ENCODE data around the gene WNT9B.

Gene WNT9B

GRCh38 chr17:46885415-46886309 lies 34.3 kb downstream of the WNT9B start:
- DNase-seq = no peak

- DNase-seq = no peak
Measured at GRCh38 chr17:46886310-46886663, 34.9 kb downstream of the WNT9B start.

DNA sequence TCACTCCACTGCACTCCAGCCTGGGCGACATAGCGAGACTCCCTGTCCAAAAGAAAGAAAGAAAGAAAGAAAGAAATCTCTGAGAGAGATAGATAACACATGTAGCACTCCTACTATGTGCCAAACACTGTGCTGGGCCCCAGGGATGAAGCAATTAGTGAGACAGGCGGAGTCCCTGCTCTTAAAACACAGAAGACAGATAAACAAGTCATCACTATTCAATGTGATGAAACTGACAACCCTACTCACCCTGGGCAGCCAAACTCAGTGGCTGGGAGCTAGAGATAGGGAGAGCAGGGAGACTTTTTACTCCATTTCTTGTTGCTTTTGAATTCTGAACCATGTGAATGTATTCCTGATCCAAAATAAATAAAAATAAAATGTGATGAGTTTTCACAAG lies 36.3 kb downstream of the WNT9B start:
- no peak for DNase-seq

GRCh38 chr17:46888727-46889126 lies 37.3 kb downstream of the WNT9B start:
- DNase-seq = no peak

DNA sequence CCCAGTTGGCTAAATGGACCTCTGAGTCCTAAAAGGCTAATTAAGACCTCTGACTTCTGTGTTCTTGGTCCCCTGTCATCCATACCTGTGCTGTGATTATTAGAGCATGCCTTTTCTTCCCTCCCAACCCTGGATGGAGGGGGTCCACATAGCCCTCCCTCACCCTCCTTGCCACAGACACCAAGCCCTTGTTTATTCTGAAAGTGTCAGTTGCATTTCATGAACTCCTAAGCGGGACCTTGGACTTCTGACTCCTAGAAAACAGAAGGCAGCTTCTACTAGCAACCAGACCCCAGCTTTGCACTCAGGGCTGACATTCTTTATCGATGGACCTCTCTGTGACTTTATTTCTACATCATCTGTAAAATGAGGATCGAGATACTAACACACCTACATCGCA lies 38.1 kb downstream of the WNT9B start:
- no peak for DNase-seq

DNA sequence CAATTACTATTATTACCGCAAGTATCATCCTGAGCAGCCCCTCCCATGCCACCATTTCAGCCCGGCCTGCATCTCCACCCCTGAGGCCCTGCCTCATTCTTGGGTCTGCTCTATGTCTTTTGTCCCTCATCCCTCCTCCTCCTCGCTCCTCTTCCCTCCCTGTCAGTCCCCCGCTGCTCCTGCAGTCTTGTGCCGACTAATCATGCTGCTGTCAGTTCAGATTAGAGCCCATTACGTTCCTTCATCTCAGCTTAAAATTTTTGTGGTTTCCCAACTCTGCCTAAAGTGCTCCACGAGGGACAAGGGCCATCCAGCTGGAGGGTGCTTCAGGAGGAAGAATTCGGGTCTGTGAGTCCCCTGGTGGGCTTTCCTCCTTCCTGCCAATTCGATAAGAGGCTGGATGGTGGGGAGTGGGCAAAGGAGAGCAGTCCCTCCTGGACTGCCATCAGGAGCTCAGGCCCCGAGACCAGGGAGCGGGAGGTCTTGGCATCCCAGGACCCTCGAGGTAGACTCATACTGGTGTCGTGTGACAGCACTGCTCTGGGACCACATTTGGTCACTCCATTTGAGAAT lies 38.7 kb downstream of the WNT9B start:
- DNase-seq = no peak

DNA sequence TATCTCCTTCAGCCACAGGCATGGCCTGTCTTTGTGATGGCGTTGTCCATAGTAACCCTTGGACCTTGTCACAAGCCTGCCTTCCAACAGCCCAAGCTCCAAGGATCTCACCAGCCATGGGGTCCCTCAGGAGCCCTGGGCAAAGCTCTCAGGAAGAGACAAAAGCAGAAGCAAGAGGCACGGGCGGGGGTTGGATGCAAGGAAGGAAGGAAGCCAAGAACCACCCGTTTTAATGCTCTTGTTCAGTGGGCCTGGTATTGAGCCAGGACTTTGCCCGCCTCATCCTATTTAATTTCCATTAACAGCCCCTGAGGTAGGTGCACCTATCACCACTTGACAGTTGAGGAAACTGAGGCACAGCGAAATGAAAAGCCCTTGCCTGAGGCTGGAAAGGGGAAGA lies 39.3 kb downstream of the WNT9B start:
- no peak for DNase-seq

DNA sequence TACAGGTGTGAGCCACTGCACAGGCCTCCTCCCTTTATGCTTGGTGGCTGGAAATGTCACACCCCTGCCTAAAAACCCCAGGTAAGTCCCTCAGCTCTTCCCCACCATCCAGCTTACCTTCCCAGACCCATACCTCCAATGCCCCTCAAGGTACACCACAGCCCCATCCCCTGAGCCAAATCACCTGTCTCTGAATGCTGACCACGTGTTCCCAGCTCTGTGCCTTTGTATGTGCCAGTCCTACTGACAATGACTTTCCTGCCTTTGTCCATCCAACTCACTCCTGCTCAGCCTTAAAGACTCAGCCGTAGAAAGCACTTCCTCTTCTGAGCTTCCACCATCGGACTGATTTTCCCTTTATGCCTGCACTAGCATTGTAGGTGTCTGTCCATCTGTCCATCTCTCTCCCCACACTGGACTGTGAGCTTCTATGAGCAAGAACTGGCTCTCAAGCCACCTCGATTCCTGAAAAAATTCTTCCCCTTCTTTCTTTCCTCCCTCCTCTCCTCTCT lies 40.9 kb downstream of the WNT9B start:
- DNase-seq = no peak

DNA sequence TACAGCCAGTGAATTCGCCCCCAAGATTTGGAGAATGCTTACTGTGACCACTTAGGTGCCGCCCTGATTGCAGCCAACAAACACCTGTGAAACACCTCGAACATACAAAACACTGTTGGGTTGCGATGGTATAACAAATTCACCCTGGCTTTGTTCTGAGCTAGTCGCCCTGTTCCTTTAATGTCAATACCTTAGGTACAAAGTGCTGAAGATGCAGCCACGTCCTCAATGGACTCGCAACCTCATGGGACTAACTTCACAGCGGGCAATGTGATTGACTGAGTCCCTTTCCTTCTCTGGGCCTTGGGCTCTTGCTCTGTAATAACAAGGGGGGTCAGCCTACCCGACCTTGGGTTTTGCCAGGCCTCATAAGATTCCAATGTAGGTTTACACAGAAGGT lies 42.6 kb downstream of the WNT9B start:
- no peak for DNase-seq

DNA sequence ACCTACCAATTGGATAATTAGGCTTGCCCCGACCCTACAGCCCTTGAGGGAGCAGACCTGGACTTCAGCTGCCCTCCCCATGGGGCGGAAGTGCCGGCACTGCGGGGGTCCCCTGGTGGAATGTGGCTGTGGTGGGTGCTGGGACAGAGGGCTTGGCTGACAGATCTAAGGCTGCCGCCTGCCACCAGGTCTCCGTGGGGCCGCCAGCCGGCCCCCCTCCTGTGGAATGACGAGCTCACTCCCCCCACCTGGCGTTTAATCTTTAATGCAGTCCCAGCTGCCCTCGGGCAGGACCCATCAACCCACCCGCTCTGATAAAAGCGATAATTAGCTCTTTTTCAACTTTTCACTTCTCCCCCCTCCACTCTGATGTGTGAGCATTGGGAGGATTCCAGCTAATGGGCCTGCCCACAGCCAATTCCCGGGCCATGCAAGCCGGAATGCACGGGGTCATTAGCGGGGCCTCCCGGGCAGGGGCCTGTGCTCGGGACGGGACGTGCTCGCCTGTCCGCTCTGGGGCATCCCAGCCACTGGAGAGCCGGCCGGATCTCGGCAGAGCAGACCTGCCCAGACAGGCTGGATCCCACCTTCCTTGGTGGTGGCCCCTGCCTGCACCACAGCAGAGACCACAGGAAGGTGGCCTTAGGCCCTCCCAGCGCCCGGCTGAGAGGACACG lies 43.2 kb downstream of the WNT9B start:
- no peak for DNase-seq

- no peak for DNase-seq
Measured at GRCh38 chr17:46895171-46895570, 43.8 kb downstream of the WNT9B start.

DNA sequence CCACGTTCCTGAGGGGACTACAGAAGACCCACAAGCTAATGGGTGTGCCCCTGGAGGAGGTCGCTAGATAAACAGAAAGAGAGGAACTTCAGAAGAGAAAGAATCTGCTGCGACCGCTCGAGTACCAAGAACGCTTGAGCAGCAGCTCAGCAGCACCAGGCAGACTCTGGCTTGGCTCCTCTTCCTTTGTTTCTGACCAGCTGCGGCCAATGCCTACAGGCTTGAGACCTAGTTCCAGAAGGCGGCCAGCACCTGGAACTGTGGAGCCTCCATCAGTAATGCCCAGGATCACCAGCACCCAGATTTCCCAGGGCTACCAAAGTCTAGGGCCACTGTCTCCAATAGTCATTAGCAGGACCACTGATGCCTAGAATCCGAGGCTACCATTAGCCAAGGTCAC lies 45.6 kb downstream of the WNT9B start:
- DNase-seq = no peak

DNA sequence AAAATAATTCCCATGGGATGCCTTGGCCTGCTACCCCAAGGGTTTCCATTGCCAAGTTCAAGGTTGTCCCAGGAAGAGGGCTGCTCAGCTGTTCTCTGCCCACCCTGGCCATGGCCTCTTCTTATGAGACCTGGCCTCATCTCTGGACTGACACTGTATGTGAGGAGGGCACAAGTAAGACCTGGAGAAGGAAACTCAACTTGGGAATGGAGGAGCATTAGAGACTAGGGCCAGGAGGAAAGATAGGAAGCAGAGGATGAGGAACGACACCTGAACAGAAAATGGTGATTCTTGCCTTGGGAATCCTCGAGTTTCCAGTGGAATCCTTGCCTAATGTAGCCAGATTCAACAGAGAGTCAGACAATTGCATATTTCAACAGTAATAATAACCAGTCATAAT lies 47.0 kb downstream of the WNT9B start:
- no peak for DNase-seq

GRCh38 chr17:46898860-46899259 lies 47.5 kb downstream of the WNT9B start:
- DNase-seq = no peak

GRCh38 chr17:46901291-46901690 lies 49.9 kb downstream of the WNT9B start:
- no peak for DNase-seq

GRCh38 chr17:46903762-46904672 lies 52.6 kb downstream of the WNT9B start:
- DNase-seq = no peak

GRCh38 chr17:46908068-46908737 lies 56.8 kb downstream of the WNT9B start:
- DNase-seq = no peak

DNA sequence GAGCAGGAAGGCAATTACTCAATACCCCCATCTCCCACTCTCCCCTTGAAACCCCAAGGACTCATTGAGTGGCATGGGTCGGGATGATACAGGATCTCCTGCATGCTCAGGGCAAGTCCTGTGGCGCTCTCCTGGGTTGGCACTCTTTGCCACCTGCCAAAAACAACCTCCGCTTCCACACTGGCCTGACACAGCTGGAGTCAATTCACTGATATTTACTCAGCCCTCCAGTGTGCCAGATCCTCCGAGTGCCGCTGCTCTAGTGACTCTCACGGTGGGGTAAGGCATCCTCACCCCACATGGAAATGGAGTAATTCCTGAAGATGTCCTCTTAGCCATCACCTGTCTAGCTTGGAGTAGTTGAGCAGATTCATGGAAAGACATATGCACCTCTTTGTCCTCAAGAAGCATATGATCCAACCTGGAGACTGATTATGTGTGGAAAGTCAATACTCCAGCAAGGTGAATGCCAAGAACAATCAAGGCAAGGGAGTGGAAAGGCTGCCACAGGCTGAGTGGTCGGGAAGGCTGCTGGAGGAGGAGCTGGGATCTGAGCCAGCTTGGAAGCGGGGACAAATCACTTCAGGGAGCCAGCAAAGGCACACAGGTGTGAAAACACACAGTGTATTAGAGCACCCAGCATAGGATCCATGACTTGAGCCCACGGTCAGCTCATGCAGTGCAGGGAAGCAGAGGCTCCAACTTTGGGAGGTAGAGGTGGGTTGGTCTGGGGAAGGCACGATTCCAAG lies 59.0 kb downstream of the WNT9B start:
- no peak for DNase-seq

- no peak for DNase-seq
Measured at GRCh38 chr17:46911311-46911710, 59.9 kb downstream of the WNT9B start.

GRCh38 chr17:46915596-46915995 lies 64.2 kb downstream of the WNT9B start:
- no peak for DNase-seq

DNA sequence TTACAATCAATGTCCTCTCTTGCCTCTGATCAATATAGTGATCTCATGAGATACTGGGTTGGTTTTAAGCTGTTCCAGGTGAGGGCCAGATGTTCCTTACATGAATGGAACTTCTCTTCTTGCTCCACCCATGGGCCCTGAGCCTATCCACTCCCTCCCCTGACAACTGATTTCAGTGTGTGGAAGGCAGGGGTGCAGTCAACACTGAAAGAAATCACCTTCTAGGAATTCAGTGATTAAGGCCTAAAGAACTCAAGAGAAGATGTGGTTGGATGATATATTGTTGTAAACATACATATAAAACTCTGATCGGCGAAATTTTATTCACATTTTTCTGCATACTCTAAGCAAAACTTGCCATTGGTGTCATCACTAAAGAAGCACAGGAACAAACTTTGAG lies 64.8 kb downstream of the WNT9B start:
- DNase-seq = no peak

DNA sequence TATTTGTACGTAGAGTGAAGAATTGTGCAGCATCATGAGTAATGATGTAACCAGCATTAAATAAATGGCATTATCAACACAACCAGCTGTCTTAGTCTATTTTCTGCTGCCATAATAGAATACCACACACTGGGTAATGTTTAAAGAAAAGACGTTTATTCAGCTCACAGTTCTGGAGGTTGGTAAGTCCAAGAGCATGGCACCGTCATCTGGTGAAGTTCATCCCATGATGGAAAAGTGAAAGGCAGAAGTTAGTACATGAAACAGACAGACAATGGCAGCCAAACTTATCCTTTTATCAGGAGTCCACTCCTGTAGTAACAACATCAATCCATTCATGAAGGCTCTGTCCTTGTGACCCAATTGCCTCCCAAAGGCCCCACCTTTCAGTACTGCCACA lies 65.2 kb downstream of the WNT9B start:
- DNase-seq = no peak

All from activated CD4-positive, alpha-beta T cell treated with anti-CD3 and anti-CD28 coated beads, Interleukin-2, amount 50 U/mL, for 1 hour (primary cell).